Measurements from ENCODE around the gene NPIPB8. TPM values are rescaled to one million over a fixed set of nuclear protein-coding genes. Genes with fewer than 3 reads are reported as not detected.
"Not testable (repeated sequence)": the region's sequence is repeated elsewhere in the genome, so short reads cannot be mapped to it uniquely, and the experiment has no call there.

The NPIPB8 gene
- total RNA-seq, 1 experiment from 2014 or later = 1.1 TPM

DNA sequence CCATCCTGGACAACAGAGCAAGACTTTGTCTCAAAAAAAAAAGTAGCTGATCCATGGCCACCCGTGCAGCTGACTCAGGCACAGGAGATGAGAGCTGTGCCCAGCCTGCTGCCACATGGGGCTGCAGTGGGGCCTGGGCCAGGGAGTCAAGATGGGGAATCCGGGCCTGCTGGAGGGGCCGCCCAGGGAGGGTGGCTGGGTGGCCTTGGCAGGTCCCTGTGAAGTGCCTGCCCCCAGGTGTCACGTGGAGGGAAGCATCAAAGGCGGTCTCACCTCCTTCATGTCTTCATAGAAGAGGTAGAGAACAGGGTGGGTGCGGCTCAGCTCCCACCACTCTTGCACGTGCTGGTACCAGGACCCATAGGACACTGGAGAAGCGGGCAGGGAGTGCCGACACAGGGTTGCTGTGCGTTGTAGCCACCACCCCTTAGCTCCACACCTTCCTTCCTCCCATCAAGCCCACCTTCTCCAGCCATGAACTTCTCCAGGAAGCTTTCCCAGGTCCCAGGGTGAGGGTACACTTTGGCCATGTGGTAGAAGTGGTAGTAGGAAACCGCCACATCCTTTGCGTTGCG lies 44.8 kb upstream of the NPIPB8 start:
- TF ChIP-seq EZH2phosphoT487 (IDR thresholded peaks at IDR 0.05; ENCODE audit: borderline replicate concordance, low read length) = no peak
- TF ChIP-seq EZH2 (IDR thresholded peaks at IDR 0.05; ENCODE audit: low read length, unreplicated experiment) = no peak
- TF ChIP-seq, protein P1, sequence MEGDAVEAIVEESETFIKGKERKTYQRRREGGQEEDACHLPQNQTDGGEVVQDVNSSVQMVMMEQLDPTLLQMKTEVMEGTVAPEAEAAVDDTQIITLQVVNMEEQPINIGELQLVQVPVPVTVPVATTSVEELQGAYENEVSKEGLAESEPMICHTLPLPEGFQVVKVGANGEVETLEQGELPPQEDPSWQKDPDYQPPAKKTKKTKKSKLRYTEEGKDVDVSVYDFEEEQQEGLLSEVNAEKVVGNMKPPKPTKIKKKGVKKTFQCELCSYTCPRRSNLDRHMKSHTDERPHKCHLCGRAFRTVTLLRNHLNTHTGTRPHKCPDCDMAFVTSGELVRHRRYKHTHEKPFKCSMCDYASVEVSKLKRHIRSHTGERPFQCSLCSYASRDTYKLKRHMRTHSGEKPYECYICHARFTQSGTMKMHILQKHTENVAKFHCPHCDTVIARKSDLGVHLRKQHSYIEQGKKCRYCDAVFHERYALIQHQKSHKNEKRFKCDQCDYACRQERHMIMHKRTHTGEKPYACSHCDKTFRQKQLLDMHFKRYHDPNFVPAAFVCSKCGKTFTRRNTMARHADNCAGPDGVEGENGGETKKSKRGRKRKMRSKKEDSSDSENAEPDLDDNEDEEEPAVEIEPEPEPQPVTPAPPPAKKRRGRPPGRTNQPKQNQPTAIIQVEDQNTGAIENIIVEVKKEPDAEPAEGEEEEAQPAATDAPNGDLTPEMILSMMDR (conservative IDR thresholded peaks at IDR 0.05; ENCODE audit: low read depth, low read length) = no peak
- H4K20me1 ChIP-seq (ENCODE audit: low read length) = no peaks in the 10 kb centered on the region
- no peak overlapping the region for H2AFZ ChIP-seq (ENCODE audit: low read length)
- no peaks in the 10 kb centered on the region for H3K27me3 ChIP-seq (ENCODE audit: low read length)
- CTCF ChIA-PET = no interaction called here
- no peak overlapping the region for H3K9ac ChIP-seq (ENCODE audit: low read length)
- no peaks in the 10 kb centered on the region for H3K9me2 ChIP-seq (replicated peaks; ENCODE audit: low read length)
- H3K27ac ChIP-seq (ENCODE audit: low read length) = no peak overlapping the region
- no peaks in the 10 kb centered on the region for H3K79me2 ChIP-seq (ENCODE audit: low read length)
- no peaks in the 10 kb centered on the region for H3K9me3 ChIP-seq (ENCODE audit: low read length)
- POLR2A ChIA-PET (ENCODE audit: unreplicated experiment) = no interaction called here
- H3K36me3 ChIP-seq (ENCODE audit: low read depth, low read length) = no peaks in the 10 kb centered on the region
- ATAC-seq = no peak
- no peak overlapping the region for H3K4me2 ChIP-seq (ENCODE audit: low read length)
- DNase-seq = no peak
- intact Hi-C loops (cut with micrococcal nuclease) = no loop called here
- no peaks in the 10 kb centered on the region for H3K4me1 ChIP-seq (ENCODE audit: insufficient read depth, low read length)
- no peaks in the 10 kb centered on the region for H3F3A ChIP-seq (ENCODE audit: low read length, unreplicated experiment)
- BruUV-seq (replicated peaks) = no TSS peak
- H3K4me3 ChIP-seq (ENCODE audit: low read length) = no peak overlapping the region

- BruUV-seq (replicated peaks); POLR2A ChIA-PET (ENCODE audit: unreplicated experiment); H3K4me2 ChIP-seq (ENCODE audit: low read length); H3K9ac ChIP-seq (ENCODE audit: low read length); DNase-seq; CTCF ChIA-PET; H3K79me2 ChIP-seq (ENCODE audit: low read length); H3K27ac ChIP-seq (ENCODE audit: low read length); H3K36me3 ChIP-seq (ENCODE audit: low read depth, low read length); H3K9me3 ChIP-seq (ENCODE audit: low read length); ATAC-seq; H3K4me3 ChIP-seq (ENCODE audit: low read length); H4K20me1 ChIP-seq (ENCODE audit: low read length); H3F3A ChIP-seq (ENCODE audit: low read length, unreplicated experiment); intact Hi-C loops (cut with micrococcal nuclease); H3K27me3 ChIP-seq (ENCODE audit: low read length); H3K4me1 ChIP-seq (ENCODE audit: insufficient read depth, low read length); H2AFZ ChIP-seq (ENCODE audit: low read length); H3K9me2 ChIP-seq (replicated peaks; ENCODE audit: low read length): not testable (repeated sequence)
Measured at GRCh38 chr16:28595451-28595850, 42.4 kb upstream of the NPIPB8 start.

- no peaks in the 10 kb centered on the region for H3K9me2 ChIP-seq (replicated peaks; ENCODE audit: low read length)
- no peaks in the 10 kb centered on the region for H3K9me3 ChIP-seq (ENCODE audit: low read length)
- TF ChIP-seq EZH2phosphoT487 (IDR thresholded peaks at IDR 0.05; ENCODE audit: borderline replicate concordance, low read length) (no peak), EZH2 (IDR thresholded peaks at IDR 0.05; ENCODE audit: low read length, unreplicated experiment) (no peak)
- TF ChIP-seq, protein P1 (conservative IDR thresholded peaks at IDR 0.05; ENCODE audit: low read depth, low read length) = no peak
- H3F3A ChIP-seq (ENCODE audit: low read length, unreplicated experiment) = no peaks in the 10 kb centered on the region
- H3K27me3 ChIP-seq (ENCODE audit: low read length) = no peaks in the 10 kb centered on the region
- no peak overlapping the region for H2AFZ ChIP-seq (ENCODE audit: low read length)
- BruUV-seq (replicated peaks) = no TSS peak
- no peak overlapping the region for H3K4me2 ChIP-seq (ENCODE audit: low read length)
- ChIA-PET CTCF (no interaction called here), POLR2A (ENCODE audit: unreplicated experiment) (no interaction called here)
- ATAC-seq (no peak), DNase-seq (no peak)
- no peaks in the 10 kb centered on the region for H3K4me1 ChIP-seq (ENCODE audit: insufficient read depth, low read length)
- H3K9ac ChIP-seq (ENCODE audit: low read length) = no peak overlapping the region
- no peaks in the 10 kb centered on the region for H4K20me1 ChIP-seq (ENCODE audit: low read length)
- no peak overlapping the region for H3K4me3 ChIP-seq (ENCODE audit: low read length)
- no peaks in the 10 kb centered on the region for H3K36me3 ChIP-seq (ENCODE audit: low read depth, low read length)
- H3K27ac ChIP-seq (ENCODE audit: low read length) = no peak overlapping the region
- intact Hi-C loops (cut with micrococcal nuclease) = no loop called here
- H3K79me2 ChIP-seq (ENCODE audit: low read length) = no peaks in the 10 kb centered on the region
Measured at GRCh38 chr16:28596115-28596630, 41.7 kb upstream of the NPIPB8 start.

Measured in PC-3 (cell line).